BE2C (cell line): Measurements from ENCODE around the gene STRA6.

ENCODE experiments used
- DNase-seq: peaks from one replicate; pipeline ENCODE4 v3.0.0-alpha.2; 2020
- H3K27me3 ChIP-seq: fragments of 250-450 bp; sonication (Bioruptor Pico); 2 replicates; pipeline ENCODE4 v1.5.1; 2020; ENCODE audit warnings: mild to moderate bottlenecking
- H3K36me3 ChIP-seq: fragments of 250-450 bp; sonication (Bioruptor Pico); 2 replicates; pipeline ENCODE4 v1.5.1; 2020; ENCODE audit warnings: mild to moderate bottlenecking
- H3K4me1 ChIP-seq: fragments of 250-450 bp; sonication (Bioruptor Pico); 2 replicates; pipeline ENCODE4 v1.5.1; 2020
- H3K4me3 ChIP-seq: 2 replicates; pipeline ENCODE4 v1.5.1; 2011; ENCODE audit warnings: low read depth, low read length
- H3K9me3 ChIP-seq: fragments of 250-450 bp; sonication (Bioruptor Pico); 2 replicates; pipeline ENCODE4 v1.5.1; 2020
- TF ChIP-seq, protein P1 (sequence below): IDR thresholded peaks from 2 replicates; pipeline ENCODE4 v1.5.1; 2012; ENCODE audit warnings: mild to moderate bottlenecking, low read depth, low read length

Gene STRA6

DNA sequence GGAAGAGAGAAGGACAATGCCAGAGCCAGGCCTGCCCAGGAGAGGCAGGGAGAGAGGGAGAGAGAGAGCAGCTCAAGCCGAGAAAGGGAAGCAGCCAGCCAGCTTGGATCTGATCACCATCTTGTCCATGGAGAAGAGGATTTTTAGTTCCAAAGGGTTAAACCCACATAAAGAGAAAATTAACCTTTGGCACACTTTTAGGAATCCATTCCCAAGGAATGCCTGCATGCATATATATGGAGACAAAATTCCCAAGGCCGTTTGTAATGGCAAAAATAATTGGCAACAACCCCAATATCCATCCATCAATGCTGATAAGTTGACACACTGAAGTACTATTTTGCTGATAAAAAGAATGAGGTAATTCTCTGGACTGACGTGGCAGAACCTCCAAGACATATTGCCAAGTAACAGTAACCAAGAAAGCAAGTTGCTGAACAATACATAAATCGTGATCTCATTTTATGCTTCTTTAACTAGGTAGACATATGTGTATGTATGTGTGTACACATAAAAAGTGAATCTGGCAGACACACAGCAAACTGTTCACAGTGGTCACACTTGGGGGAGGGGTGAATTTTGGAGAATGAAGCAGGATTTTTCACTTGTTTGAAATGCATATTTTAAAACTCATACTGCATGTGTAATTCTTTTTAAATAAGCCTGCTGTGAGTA lies 7.5 kb upstream of the STRA6 start:
- H3K9me3 ChIP-seq, result no peaks in the 10 kb centered on the region
- DNase-seq, result no peak
- H3K4me3 ChIP-seq, result no peak overlapping the region
- H3K36me3 ChIP-seq, result peaks cover 77% of the 10 kb centered on the region
- H3K27me3 ChIP-seq, result no peaks in the 10 kb centered on the region
- TF ChIP-seq, protein P1, sequence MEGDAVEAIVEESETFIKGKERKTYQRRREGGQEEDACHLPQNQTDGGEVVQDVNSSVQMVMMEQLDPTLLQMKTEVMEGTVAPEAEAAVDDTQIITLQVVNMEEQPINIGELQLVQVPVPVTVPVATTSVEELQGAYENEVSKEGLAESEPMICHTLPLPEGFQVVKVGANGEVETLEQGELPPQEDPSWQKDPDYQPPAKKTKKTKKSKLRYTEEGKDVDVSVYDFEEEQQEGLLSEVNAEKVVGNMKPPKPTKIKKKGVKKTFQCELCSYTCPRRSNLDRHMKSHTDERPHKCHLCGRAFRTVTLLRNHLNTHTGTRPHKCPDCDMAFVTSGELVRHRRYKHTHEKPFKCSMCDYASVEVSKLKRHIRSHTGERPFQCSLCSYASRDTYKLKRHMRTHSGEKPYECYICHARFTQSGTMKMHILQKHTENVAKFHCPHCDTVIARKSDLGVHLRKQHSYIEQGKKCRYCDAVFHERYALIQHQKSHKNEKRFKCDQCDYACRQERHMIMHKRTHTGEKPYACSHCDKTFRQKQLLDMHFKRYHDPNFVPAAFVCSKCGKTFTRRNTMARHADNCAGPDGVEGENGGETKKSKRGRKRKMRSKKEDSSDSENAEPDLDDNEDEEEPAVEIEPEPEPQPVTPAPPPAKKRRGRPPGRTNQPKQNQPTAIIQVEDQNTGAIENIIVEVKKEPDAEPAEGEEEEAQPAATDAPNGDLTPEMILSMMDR, result no peak
- peaks cover 25% of the 10 kb centered on the region for H3K4me1 ChIP-seq

DNA sequence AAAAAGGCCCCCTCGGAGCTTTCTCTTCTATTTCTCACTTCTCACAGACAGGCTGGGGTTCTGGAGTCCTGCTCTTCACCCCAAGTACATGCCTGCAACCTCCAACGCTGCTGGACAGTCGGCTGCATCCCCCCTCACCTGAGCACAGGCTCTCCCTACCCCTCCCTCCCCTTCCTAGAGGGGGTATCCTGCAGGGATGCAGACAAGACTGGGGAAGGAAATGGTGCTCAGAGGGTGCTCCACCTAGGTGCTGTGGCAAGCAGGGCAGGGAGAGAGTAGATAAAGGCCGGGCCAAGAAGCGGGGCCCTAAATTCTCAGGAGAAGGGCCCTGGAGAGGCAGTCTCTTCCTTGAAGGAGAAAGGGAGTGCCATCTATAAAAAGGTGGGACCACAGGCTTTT lies 7.0 kb upstream of the STRA6 start:
- Histone ChIP-seq H3K4me3 (no peak overlapping the region), H3K36me3 (peaks cover 78% of the 10 kb centered on the region), H3K9me3 (no peaks in the 10 kb centered on the region), H3K4me1 (peaks cover 31% of the 10 kb centered on the region), H3K27me3 (no peaks in the 10 kb centered on the region)
- TF ChIP-seq, protein P1, result no peak
- no peak for DNase-seq

DNA sequence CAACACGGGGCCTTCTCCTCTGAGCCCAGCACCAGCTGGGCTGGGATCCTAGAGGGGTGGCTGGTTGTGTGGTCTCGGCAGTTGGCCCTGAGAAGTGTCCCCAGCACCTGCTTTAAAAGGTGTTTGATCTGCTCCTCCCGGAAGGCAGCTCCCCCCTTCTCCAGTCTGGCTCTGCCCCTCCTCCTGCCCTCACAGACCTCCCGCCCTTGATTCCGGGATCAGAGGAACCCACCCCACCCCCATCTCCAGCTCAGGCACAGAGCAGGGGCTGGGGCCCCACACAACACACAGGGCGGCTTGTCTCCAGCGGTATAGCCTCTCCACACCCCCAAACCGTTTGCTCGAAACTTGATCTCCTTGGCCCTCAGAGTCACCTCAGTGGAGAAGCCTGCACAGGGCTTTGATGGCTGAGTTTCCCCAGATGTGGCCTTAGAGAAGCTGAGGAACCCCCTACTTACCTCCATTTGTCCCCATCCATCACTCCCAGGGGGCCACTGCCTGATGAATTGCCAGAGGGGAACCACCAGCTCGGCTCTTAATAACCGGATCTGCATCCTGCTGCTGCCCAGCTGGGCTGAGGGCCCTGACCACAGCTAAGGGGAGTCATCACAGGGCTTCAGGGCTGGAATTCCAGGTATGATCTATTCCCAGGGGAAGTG lies 6.4 kb upstream of the STRA6 start:
- Histone ChIP-seq H3K36me3 (peaks cover 74% of the 10 kb centered on the region), H3K4me3 (no peak overlapping the region), H3K9me3 (no peaks in the 10 kb centered on the region), H3K4me1 (peaks cover 36% of the 10 kb centered on the region), H3K27me3 (no peaks in the 10 kb centered on the region)
- TF ChIP-seq, protein P1, result no peak
- DNase-seq, result no peak

DNA sequence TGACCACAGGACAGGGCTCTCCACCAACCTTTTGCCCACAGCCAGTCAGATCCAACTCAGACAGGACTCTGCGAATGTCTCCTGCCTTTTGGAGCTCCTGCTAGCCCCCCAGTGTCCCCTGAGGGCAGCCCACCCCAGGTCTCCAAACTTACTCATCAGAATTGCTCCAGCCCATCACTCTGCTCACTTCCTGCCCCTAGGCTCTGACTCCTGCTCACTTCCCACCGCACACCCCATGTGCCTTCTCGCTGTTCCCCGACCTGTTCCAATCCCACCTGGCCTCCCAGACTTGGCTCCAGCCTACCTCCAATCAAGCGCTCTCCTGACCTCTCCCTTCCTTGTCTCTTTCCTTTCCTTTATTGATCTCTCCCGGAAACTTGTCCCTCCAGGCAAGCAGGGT lies 5.9 kb upstream of the STRA6 start:
- Histone ChIP-seq H3K4me1 (peaks cover 36% of the 10 kb centered on the region), H3K27me3 (no peaks in the 10 kb centered on the region), H3K9me3 (no peaks in the 10 kb centered on the region), H3K36me3 (peaks cover 71% of the 10 kb centered on the region), H3K4me3 (no peak overlapping the region)
- TF ChIP-seq, protein P1, result no peak
- no peak for DNase-seq

DNA sequence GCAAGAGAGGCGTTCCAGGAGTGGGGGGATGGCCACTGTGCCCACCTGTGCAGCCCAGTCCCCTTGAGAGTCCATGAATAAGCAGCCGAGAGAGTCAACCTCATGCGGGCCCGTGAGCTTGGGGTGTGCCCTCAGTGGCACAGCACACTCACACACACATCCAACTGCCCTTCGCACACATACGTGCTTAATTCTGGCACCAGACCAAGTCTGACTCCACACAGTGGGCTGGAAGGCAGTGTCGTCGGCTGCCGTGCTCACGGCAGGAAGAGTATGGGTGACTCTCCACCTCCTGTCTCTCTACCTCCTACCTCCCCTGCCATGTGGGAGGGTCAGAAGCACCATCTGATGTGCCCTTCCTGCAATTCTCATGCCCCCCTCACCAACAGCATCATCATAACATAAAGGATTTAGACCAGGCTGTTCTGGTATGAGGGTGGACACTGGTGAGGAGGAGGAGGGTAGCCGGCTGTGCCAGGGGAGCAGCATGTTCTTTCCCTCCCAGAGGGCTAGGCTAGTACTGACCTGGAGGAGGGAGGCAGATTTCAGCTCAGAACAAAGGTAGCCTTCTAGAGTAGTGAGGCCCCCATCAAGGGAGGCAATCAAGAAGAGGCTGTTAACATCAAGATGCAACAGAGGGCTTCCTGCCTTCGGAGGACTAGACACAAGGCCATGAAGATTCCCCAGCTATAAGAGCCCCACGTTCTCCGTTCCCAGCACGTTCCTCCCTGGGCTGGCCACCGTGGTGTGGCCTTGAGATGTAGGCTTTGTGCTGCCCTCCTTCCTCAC lies 5.3 kb upstream of the STRA6 start:
- no peak for DNase-seq
- no peak overlapping the region for H3K4me3 ChIP-seq
- H3K27me3 ChIP-seq, result no peaks in the 10 kb centered on the region
- H3K36me3 ChIP-seq, result peaks cover 66% of the 10 kb centered on the region
- no peaks in the 10 kb centered on the region for H3K9me3 ChIP-seq
- TF ChIP-seq, protein P1, result no peak
- H3K4me1 ChIP-seq, result peaks cover 36% of the 10 kb centered on the region

DNA sequence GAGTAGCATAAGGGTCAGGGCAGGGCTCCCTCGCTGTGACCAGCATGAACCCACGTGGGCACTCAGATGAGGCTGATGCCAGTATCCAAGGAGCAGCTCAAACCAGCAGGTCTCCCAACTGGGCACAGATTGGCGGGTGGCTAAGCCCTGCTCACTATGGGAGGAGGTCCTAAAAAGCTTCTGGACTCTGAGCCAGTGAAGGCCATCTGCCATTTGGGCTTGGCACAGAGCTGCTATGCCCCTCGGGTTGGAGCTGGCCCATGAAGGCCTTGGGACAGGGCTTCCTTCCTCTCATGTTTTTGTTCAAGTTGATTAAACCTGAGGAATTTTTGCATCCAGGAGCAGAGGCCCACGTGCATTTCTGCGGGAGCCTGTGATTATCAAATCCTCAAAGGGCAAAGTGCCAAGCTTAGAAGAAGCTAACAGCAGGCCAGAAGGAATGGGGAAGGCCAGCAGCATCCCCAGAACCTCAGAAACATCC lies 4.3 kb upstream of the STRA6 start:
- TF ChIP-seq, protein P1, result no peak
- H3K36me3 ChIP-seq, result peaks cover 56% of the 10 kb centered on the region
- no peaks in the 10 kb centered on the region for H3K9me3 ChIP-seq
- H3K27me3 ChIP-seq, result no peaks in the 10 kb centered on the region
- no peak for DNase-seq
- no peak overlapping the region for H3K4me3 ChIP-seq
- H3K4me1 ChIP-seq, result peaks cover 36% of the 10 kb centered on the region
